Testis (tissue), 2 donors: ENCODE results near the gene DENND1A.

Experiments used
- CTCF ChIP-seq, 3 experiments: fragments of 450-650 bp in 2 of 3; fragments of 200-600 bp in 1 of 3; sonication (generic) in 1 of 3; IDR thresholded peaks; one replicate each; pipeline ENCODE4 v1.5.1; 2016 to 2019; ENCODE audit warnings: antibody characterized with exemption in 3 of 3, mild to moderate bottlenecking in 2 of 3, moderate library complexity in 1 of 3
- POLR2A ChIP-seq: fragments of 450-650 bp; IDR thresholded peaks from one replicate; pipeline ENCODE4 v1.6.1; 2017; ENCODE audit warnings: antibody characterized with exemption, mild to moderate bottlenecking, moderate library complexity

GRCh38 chr9:123776708-123777537, 153.0 kb downstream of the DENND1A start:
- no peak for TF ChIP-seq CTCF (IDR thresholded peaks at IDR 0.05)
- TF ChIP-seq POLR2A: no peak
